ENCODE data around the gene GRK4. TPM values are rescaled to one million over a fixed set of nuclear protein-coding genes. Genes with fewer than 3 reads are reported as not detected.

GRK4 gene
- total RNA-seq, 3 donors from 2014 or later (not counting 1 experiment from before 2014, with no cell fraction given): 2.0 to 6.4 (median 5.1) TPM

DNA sequence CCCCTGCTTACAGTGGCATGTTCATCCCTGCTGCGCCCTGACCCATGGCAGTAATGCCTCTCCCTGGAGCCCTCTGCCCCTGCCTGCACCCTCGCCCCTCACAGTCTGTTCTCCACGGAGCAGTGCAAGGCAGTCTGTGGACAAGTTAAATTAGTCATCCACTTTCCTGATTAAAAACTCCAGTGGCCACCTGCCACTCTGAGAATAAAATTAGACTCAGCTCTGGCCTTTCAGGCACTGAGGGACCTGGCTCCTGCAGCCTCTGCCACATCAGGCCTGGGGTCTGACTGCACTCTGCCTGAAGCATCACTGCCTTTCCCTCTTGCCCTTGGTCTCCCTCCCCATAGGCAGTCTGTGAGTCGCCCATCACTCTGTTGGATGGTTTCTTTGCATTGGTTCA, 53.6 kb downstream of the GRK4 start:
- Histone ChIP-seq H3K4me1 (ENCODE audit: control insufficient read depth, insufficient read depth, low read length) (no peaks in the 10 kb centered on the region), H3K9me3 (ENCODE audit: control insufficient read depth, insufficient read depth, low read length) (no peaks in the 10 kb centered on the region), H3K4me3 (ENCODE audit: low read length) (no peak overlapping the region), H3K27ac (ENCODE audit: low read length) (no peak overlapping the region), H3K27me3 (ENCODE audit: control insufficient read depth, insufficient read depth, low read length) (no peaks in the 10 kb centered on the region), H3K36me3 (ENCODE audit: control insufficient read depth, insufficient read depth, low read length) (no peaks in the 10 kb centered on the region)
- intact Hi-C loops (cut with micrococcal nuclease): no loop called here
- H3K4me1 Mint-ChIP-seq: no peaks in the 10 kb centered on the region
- ATAC-seq (no peak), DNase-seq (no peak)
- no peaks in the 10 kb centered on the region for H3K9me3 Mint-ChIP-seq
- no peak for TF ChIP-seq CTCF (IDR thresholded peaks at IDR 0.05)
- no peak overlapping the region for H3K27ac Mint-ChIP-seq
- H3K36me3 Mint-ChIP-seq: no peaks in the 10 kb centered on the region
- 85% methylated on average over 4 of the region's 4 CpGs for WGBS (ENCODE audit: insufficient coverage)
- H3K4me3 Mint-ChIP-seq: no peak overlapping the region
- peaks cover 0 to 6% of the 10 kb centered on the region in 2 donors for H3K27me3 Mint-ChIP-seq (ENCODE audit: low read depth in 2 of 2)

DNA sequence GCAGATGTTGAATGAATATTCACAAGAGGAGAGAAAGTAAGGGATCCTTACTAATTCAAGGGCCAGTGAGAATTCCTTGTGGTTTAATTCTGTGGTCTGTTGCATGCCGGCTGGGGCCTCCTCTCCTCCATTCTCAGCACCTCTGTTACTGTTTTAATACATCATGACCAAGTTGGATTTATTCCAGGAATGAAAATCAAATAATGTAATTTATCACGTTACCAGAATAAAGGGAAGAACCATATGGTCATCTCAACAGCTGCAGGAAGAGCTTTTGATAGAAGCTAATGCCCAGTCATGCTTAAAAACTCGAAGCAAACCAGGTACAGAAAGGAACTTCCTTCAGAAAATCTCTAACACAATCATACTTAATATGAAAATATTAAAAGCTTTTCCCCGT, 54.1 kb downstream of the GRK4 start:
- Histone ChIP-seq H3K27ac (ENCODE audit: low read length) (no peak overlapping the region), H3K27me3 (ENCODE audit: control insufficient read depth, insufficient read depth, low read length) (no peaks in the 10 kb centered on the region), H3K4me1 (ENCODE audit: control insufficient read depth, insufficient read depth, low read length) (no peaks in the 10 kb centered on the region), H3K4me3 (ENCODE audit: low read length) (no peak overlapping the region), H3K36me3 (ENCODE audit: control insufficient read depth, insufficient read depth, low read length) (no peaks in the 10 kb centered on the region), H3K9me3 (ENCODE audit: control insufficient read depth, insufficient read depth, low read length) (no peaks in the 10 kb centered on the region)
- ATAC-seq: no peak
- 22% methylated on average over 1 of the region's 4 CpGs for WGBS (ENCODE audit: insufficient coverage)
- no peak for TF ChIP-seq CTCF (IDR thresholded peaks at IDR 0.05)
- Mint-ChIP-seq H3K27ac (no peak overlapping the region), H3K27me3 (ENCODE audit: low read depth in 2 of 2) (peaks cover 0 to 6% of the 10 kb centered on the region in 2 donors), H3K9me3 (no peaks in the 10 kb centered on the region), H3K36me3 (no peaks in the 10 kb centered on the region), H3K4me3 (no peak overlapping the region), H3K4me1 (no peaks in the 10 kb centered on the region)
- DNase-seq: no peak
- intact Hi-C loops (cut with micrococcal nuclease): no loop called here

- no peak overlapping the region for H3K27ac ChIP-seq (ENCODE audit: low read length)
- no peaks in the 10 kb centered on the region for H3K36me3 ChIP-seq (ENCODE audit: control insufficient read depth, insufficient read depth, low read length)
- intact Hi-C loops (cut with micrococcal nuclease): no loop called here
- Mint-ChIP-seq H3K4me3 (no peak overlapping the region), H3K9me3 (no peaks in the 10 kb centered on the region), H3K4me1 (no peaks in the 10 kb centered on the region), H3K27me3 (ENCODE audit: low read depth in 2 of 2) (peaks cover 10 to 12% of the 10 kb centered on the region in 2 donors), H3K36me3 (peaks cover 5% of the 10 kb centered on the region), H3K27ac (no peak overlapping the region)
- H3K9me3 ChIP-seq (ENCODE audit: control insufficient read depth, insufficient read depth, low read length): no peaks in the 10 kb centered on the region
- TF ChIP-seq CTCF (IDR thresholded peaks at IDR 0.05): no peak
- WGBS (ENCODE audit: insufficient coverage): 88% methylated on average over 12 of the region's 13 CpGs
- H3K4me1 ChIP-seq (ENCODE audit: control insufficient read depth, insufficient read depth, low read length): no peaks in the 10 kb centered on the region
- no peak overlapping the region for H3K4me3 ChIP-seq (ENCODE audit: low read length)
- H3K27me3 ChIP-seq (ENCODE audit: control insufficient read depth, insufficient read depth, low read length): no peaks in the 10 kb centered on the region
- DNase-seq (no peak), ATAC-seq (no peak)
Observed at GRCh38 chr4:3019145-3019846, 55.9 kb downstream of the GRK4 start.

GRCh38 chr4:3021127-3021526, 57.8 kb downstream of the GRK4 start:
- WGBS (ENCODE audit: insufficient coverage): 68% methylated on average over 6 of the region's 6 CpGs

More at GRCh38 chr4:3021127-3021526, 57.8 kb downstream of the GRK4 start:
- H3K4me3 ChIP-seq (ENCODE audit: low read length): no peak overlapping the region
- no peak for DNase-seq
- no peaks in the 10 kb centered on the region for H3K27me3 ChIP-seq (ENCODE audit: control insufficient read depth, insufficient read depth, low read length)
- Mint-ChIP-seq H3K27me3 (ENCODE audit: low read depth in 2 of 2) (peaks cover 10 to 12% of the 10 kb centered on the region in 2 donors), H3K4me3 (no peak overlapping the region), H3K4me1 (no peaks in the 10 kb centered on the region), H3K36me3 (peaks cover 5% of the 10 kb centered on the region), H3K27ac (no peak overlapping the region), H3K9me3 (no peaks in the 10 kb centered on the region)
- H3K27ac ChIP-seq (ENCODE audit: low read length): no peak overlapping the region
- H3K36me3 ChIP-seq (ENCODE audit: control insufficient read depth, insufficient read depth, low read length): no peaks in the 10 kb centered on the region
- no peak for ATAC-seq
- no peak for TF ChIP-seq CTCF (IDR thresholded peaks at IDR 0.05)
- no peaks in the 10 kb centered on the region for H3K4me1 ChIP-seq (ENCODE audit: control insufficient read depth, insufficient read depth, low read length)
- no peaks in the 10 kb centered on the region for H3K9me3 ChIP-seq (ENCODE audit: control insufficient read depth, insufficient read depth, low read length)
- intact Hi-C loops (cut with micrococcal nuclease): no loop called here
